Right lobe of liver (tissue), 4 donors: ENCODE data around the gene MMP25.
"Not testable (repeated sequence)": the region's sequence is repeated elsewhere in the genome, so short reads cannot be mapped to it uniquely, and the experiment has no call there.

Experiments
- POLR2A ChIP-seq: fragments of 450-650 bp; IDR thresholded peaks from one replicate; pipeline ENCODE4 v1.6.1; 2017; ENCODE audit warnings: antibody characterized with exemption, mild to moderate bottlenecking
- TF ChIP-seq, protein P1 (sequence below), 4 donors: fragments of 200-600 bp in 3 of 4; fragments of 450-650 bp in 1 of 4; IDR thresholded peaks; one replicate each; pipeline versions ENCODE4 v1.5.1 to v1.8.0; 2016 to 2022; ENCODE audit warnings: antibody characterized with exemption in 4 of 4, mild to moderate bottlenecking in 2 of 4
- donor health status: DM: no; HTN: no; CAD: no.
- donor health status: DM: no; HTN: no; CAD: no.
- donor health status: DM: no; HTN: yes; CAD: no.

DNA sequence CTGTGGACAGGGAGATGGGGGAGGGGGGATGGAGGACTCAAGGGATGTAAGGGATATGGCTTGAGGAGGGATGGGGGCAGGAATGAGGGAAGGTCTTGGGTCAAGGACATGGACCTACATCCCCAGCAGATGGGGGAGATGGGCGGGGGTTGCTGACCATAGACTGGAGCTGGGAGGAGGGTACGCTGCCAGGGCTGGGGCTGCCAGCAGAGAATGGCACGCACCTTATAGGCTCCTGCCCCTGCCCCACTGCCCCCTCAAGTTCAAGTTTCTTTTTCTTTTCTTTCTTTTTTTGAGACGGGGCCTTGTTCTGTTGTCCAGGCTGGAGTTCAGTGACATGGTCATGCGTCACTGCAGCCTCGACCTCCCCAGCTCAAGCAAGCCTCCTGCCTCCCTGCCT, 29.6 kb downstream of the MMP25 start:
- TF ChIP-seq, protein P1, sequence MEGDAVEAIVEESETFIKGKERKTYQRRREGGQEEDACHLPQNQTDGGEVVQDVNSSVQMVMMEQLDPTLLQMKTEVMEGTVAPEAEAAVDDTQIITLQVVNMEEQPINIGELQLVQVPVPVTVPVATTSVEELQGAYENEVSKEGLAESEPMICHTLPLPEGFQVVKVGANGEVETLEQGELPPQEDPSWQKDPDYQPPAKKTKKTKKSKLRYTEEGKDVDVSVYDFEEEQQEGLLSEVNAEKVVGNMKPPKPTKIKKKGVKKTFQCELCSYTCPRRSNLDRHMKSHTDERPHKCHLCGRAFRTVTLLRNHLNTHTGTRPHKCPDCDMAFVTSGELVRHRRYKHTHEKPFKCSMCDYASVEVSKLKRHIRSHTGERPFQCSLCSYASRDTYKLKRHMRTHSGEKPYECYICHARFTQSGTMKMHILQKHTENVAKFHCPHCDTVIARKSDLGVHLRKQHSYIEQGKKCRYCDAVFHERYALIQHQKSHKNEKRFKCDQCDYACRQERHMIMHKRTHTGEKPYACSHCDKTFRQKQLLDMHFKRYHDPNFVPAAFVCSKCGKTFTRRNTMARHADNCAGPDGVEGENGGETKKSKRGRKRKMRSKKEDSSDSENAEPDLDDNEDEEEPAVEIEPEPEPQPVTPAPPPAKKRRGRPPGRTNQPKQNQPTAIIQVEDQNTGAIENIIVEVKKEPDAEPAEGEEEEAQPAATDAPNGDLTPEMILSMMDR (IDR thresholded peaks at IDR 0.05), result not testable (repeated sequence)
- not testable (repeated sequence) for TF ChIP-seq POLR2A
